HEK293 (cell line): ENCODE measurements around the gene EMC7.

Experiments used
- CTCF ChIA-PET: fragments of 350-600 bp; formaldehyde crosslinking; extraction: SDS; loops from one replicate; lab custom pipeline; 2021; ENCODE audit warnings: antibody characterized with exemption; lab: Yijun Ruan, JAX
- POLR2A ChIA-PET: fragments of 300-600 bp; formaldehyde crosslinking; extraction: SDS; loops from one replicate; lab custom pipeline; 2020; ENCODE audit warnings: antibody characterized with exemption, inconsistent platforms; lab: Yijun Ruan, JAX
- H3K27ac ChIP-seq: fragments of 200-500 bp; sonication (Bioruptor generic); 2 replicates; pipeline ENCODE4 v1.5.1; 2014; ENCODE audit warnings: low read depth, low read length, control low read depth, inconsistent platforms; ENCODE audit errors: extremely low read depth
- H3K36me3 ChIP-seq, 2 experiments: fragments of 200-500 bp in 1 of 2; sonication (Bioruptor generic) in 1 of 2; 1 replicate in 1 of 2; 2 replicates in 1 of 2; pipeline ENCODE4 v1.5.1; 2014 to 2017; ENCODE audit warnings: inconsistent platforms in 2 of 2, low read length in 2 of 2; ENCODE audit not compliant: control insufficient read depth in 2 of 2, insufficient read depth in 1 of 2
- H3K4me1 ChIP-seq: fragments of 200-500 bp; sonication (Bioruptor generic); 2 replicates; pipeline ENCODE4 v1.5.1; 2014; ENCODE audit warnings: mild to moderate bottlenecking, low read length, inconsistent platforms; ENCODE audit not compliant: control insufficient read depth, insufficient read depth
- H3K4me3 ChIP-seq: 2 replicates; pipeline ENCODE4 v1.5.1; 2011; ENCODE audit warnings: low read depth, mild to moderate bottlenecking, control low read depth, low read length, moderate library complexity
- H3K9me3 ChIP-seq: fragments of 200-500 bp; sonication (Bioruptor generic); 2 replicates; pipeline ENCODE4 v1.5.1; 2014; ENCODE audit warnings: low read depth, low read length, inconsistent platforms; ENCODE audit not compliant: control insufficient read depth, insufficient read depth
- INSM2 ChIP-seq: fragments of 450-650 bp; formaldehyde crosslinking; IDR thresholded peaks from 2 replicates; pipeline ENCODE4 v1.5.1; 2016; ENCODE audit warnings: missing biosample characterization, missing genetic modification characterization
- MEIS1 ChIP-seq: sonication (generic); formaldehyde crosslinking; IDR thresholded peaks from 2 replicates; pipeline ENCODE4 v1.8.1; 2022; ENCODE audit warnings: missing genetic modification reagents, mild to moderate bottlenecking, borderline replicate concordance
- PRDM4 ChIP-seq: fragments of 450-650 bp; formaldehyde crosslinking; IDR thresholded peaks from 2 replicates; pipeline ENCODE4 v1.5.1; 2017; ENCODE audit warnings: missing biosample characterization, missing genetic modification characterization
- TCF7L2 ChIP-seq: IDR thresholded peaks from 2 replicates; pipeline ENCODE4 v1.6.1; 2011; ENCODE audit warnings: low read depth, mild to moderate bottlenecking, inconsistent platforms, low read length, moderate library complexity, borderline replicate concordance
- TSHZ1 ChIP-seq: fragments of 450-650 bp; formaldehyde crosslinking; IDR thresholded peaks from 2 replicates; pipeline ENCODE4 v1.5.1; 2016; ENCODE audit warnings: missing biosample characterization, missing genetic modification characterization, borderline replicate concordance
- ZFP37 ChIP-seq: fragments of 450-650 bp; formaldehyde crosslinking; IDR thresholded peaks from 2 replicates; pipeline ENCODE4 v1.5.1; 2016; ENCODE audit warnings: missing biosample characterization, missing genetic modification characterization
- ZNF174 ChIP-seq: fragments of 450-650 bp; formaldehyde crosslinking; IDR thresholded peaks from 2 replicates; pipeline ENCODE4 v1.5.0; 2017; ENCODE audit warnings: missing biosample characterization, mild to moderate bottlenecking, missing genetic modification characterization
- ZNF184 ChIP-seq: fragments of 450-650 bp; IDR thresholded peaks from 2 replicates; pipeline ENCODE4 v1.5.1; 2018; ENCODE audit warnings: missing biosample characterization, mild to moderate bottlenecking, missing genetic modification characterization
- ZNF19 ChIP-seq: fragments of 450-650 bp; formaldehyde crosslinking; IDR thresholded peaks from 2 replicates; pipeline ENCODE4; 2016; ENCODE audit warnings: missing biosample characterization, missing genetic modification characterization, low read depth
- ZNF266 ChIP-seq: fragments of 450-650 bp; formaldehyde crosslinking; IDR thresholded peaks from 2 replicates; pipeline ENCODE4 v1.5.1; 2016; ENCODE audit warnings: missing biosample characterization, missing genetic modification characterization, low read depth
- ZNF280D ChIP-seq: fragments of 450-650 bp; formaldehyde crosslinking; IDR thresholded peaks from 2 replicates; pipeline ENCODE4 v1.5.1; 2016; ENCODE audit warnings: missing biosample characterization, missing genetic modification characterization
- ZNF341 ChIP-seq: fragments of 450-650 bp; formaldehyde crosslinking; IDR thresholded peaks from 2 replicates; pipeline ENCODE4; 2016; ENCODE audit warnings: low read depth, missing biosample characterization, missing genetic modification characterization
- ZNF404 ChIP-seq: fragments of 450-650 bp; formaldehyde crosslinking; IDR thresholded peaks from 2 replicates; pipeline ENCODE4 v1.5.1; 2017; ENCODE audit warnings: missing biosample characterization, missing genetic modification characterization
- ZNF548 ChIP-seq: fragments of 450-650 bp; formaldehyde crosslinking; IDR thresholded peaks from 2 replicates; pipeline ENCODE4 v1.5.1; 2016; ENCODE audit warnings: missing biosample characterization, missing genetic modification characterization
- ZNF549 ChIP-seq: fragments of 450-650 bp; IDR thresholded peaks from 2 replicates; pipeline ENCODE4 v1.5.1; 2018; ENCODE audit warnings: missing biosample characterization, missing genetic modification characterization, mild to moderate bottlenecking, inconsistent platforms, moderate library complexity
- ZNF660 ChIP-seq: fragments of 450-650 bp; IDR thresholded peaks from 2 replicates; pipeline ENCODE4 v1.5.1; 2018; ENCODE audit warnings: missing biosample characterization, mild to moderate bottlenecking, missing genetic modification characterization
- ZSCAN23 ChIP-seq: fragments of 450-650 bp; formaldehyde crosslinking; IDR thresholded peaks from 2 replicates; pipeline ENCODE4 v1.5.1; 2016; ENCODE audit warnings: missing biosample characterization, missing genetic modification characterization

EMC7 gene

GRCh38 chr15:34043391-34043790 lies 58.3 kb downstream of the EMC7 start (continued):
- TF ChIP-seq TSHZ1 (tag by site-specific recombination) (no peak), ZSCAN23 (tag by site-specific recombination) (no peak)
- TF ChIP-seq, all 188 proteins: peak for 0

- Histone ChIP-seq H3K4me1 (peaks cover 3% of the 10 kb centered on the region), H3K36me3 (no peaks in the 10 kb centered on the region), H3K27ac (no peak overlapping the region), H3K9me3 (no peaks in the 10 kb centered on the region), H3K4me3 (no peak overlapping the region)
- no peak for TF ChIP-seq ZNF174 (tag by site-specific recombination)
- TF ChIP-seq ZNF660: no peak
- no peak for TF ChIP-seq ZNF341 (tag by site-specific recombination)
- no peak for TF ChIP-seq ZNF404 (tag by site-specific recombination)
- no peak for TF ChIP-seq ZFP37 (tag by site-specific recombination)
- TF ChIP-seq ZNF548 (tag by site-specific recombination): no peak
- no peak for TF ChIP-seq INSM2
- TF ChIP-seq TCF7L2: no peak
- TF ChIP-seq ZNF266: no peak
- TF ChIP-seq PRDM4: no peak
- no peak for TF ChIP-seq ZNF549
- no peak for TF ChIP-seq ZNF280D
- no peak for TF ChIP-seq ZNF184 (tag by site-specific recombination)
- no peak for TF ChIP-seq ZNF19 (tag by site-specific recombination)
- no peak for TF ChIP-seq MEIS1 (CRISPR knock-in tag)
- POLR2A ChIA-PET: no interaction called here
- CTCF ChIA-PET: no interaction called here
These were observed 61.9 kb downstream of the EMC7 start for GRCh38 chr15:34039790-34040113.
